HG03097 (cell line): ENCODE data around the gene TFPT.
"Not testable (repeated sequence)": the region's sequence is repeated elsewhere in the genome, so short reads cannot be mapped to it uniquely, and the experiment has no call there.

Experiments
- ATAC-seq: cut with Tn5 transposase; IDR thresholded peaks from one replicate; pipeline ENCODE4 v1.9.1; 2021; ENCODE audit not compliant: unreplicated experiment, low FRiP score

The TFPT gene

DNA sequence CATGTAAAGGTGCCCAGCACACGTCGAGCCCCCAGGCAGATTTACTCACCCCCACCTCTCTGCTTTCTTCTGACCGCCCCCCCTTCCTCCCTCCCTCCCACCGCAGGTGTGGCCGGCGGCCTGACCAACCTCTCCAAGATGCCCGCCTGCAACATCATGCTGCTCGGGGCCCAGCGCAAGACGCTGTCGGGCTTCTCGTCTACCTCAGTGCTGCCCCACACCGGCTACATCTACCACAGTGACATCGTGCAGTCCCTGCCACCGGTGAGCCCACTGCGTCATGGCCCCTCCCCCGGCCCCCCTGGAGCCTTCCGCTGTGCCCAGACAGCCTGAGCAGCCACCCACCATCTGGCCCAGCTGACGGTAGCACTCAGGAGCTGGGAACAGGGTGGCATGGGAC lies 8.9 kb upstream of the TFPT start:
- no peak for ATAC-seq

DNA sequence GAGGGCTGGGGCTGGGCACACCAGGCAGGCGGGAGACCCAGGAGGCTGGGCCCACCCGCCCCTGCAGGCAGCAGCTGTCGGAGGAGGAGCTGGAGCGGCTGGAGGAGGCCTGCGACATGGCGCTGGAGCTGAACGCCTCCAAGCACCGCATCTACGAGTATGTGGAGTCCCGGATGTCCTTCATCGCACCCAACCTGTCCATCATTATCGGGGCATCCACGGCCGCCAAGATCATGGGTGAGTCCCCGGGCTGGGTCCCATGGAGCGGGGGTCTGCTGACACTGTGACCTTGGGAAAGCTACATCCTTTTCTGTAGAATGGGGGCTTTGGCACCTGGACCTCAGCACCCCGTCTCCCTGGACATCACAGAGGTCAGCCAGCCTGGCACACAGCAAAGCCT lies 8.2 kb upstream of the TFPT start:
- ATAC-seq, result no peak

DNA sequence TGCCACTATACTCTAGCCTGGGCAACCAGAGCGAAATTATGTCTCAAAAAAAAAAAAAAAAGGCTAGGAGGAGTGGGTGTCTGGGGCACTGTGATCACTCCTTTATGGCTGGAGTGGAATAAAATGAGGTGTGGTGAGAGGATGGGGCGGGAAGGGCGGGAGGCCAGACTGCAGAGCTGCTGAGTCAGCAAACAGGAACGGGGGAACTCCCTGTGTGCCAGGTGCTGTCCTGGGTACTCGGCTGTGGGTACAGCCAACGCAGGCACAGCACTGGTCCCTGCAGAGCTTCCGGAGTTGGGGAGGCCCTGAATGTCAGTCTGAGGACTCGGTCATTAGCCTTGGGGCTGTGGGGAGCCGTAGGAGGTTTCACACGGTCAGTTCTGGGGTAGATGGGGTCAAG lies 5.8 kb upstream of the TFPT start:
- ATAC-seq, result no peak

DNA sequence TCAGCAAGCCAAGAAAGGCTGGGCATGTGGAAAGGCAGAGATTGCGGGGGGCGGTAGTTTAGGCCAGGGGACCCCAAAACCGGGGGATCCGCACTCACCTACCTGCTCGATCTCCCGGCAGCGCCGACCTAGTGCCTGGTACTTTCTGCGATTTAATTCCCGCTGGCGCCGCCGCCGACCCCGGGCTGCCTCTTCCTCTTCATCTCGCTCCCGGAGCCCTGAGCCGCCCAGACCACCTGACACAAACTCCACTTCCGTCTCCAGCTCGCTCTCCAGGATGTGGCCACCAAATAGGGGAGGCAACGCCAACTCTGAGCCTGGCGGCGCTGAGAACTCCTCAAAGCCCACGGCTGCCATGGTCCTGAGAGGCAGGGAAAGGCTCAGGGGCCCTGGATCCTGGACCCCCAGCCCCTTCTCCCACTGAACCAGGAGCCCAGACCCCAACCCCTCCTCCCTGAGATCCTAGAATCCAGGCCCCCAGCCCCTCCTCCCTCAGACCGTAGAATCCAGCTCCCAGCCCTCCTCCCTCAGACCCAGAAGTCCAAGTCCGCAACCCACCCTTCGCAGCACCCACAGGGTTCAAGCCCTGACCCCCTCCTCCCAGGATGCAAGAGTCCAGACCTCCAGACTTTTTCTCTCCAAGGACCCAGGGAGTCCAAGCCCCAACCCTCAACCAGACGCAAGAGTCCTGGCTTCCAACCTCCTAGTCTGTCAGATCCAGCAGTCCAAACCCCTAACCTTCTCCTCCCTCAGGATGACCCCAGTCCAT lies 933 bp downstream of the TFPT start:
- ATAC-seq, result no peak

DNA sequence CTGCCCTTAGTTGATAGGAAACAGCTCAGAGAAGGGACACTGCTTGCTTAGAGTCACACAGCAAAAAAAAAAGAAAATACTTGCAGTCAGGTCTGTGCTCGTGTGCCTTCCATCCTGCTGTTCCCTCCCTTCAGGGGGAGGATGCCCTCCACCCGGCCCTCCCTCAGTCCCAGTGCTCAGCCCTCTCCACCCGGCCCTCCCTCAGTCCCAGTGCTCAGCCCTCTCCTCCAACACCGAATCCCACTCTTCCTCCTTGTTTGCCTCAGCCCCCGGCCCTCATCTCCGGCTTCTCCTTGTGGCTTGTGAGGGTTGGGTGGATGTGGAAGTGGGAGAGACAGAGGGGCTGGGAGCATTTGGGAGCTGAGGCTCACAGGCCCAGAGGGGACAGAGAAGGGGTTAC lies 5.8 kb downstream of the TFPT start:
- ATAC-seq, result no peak

DNA sequence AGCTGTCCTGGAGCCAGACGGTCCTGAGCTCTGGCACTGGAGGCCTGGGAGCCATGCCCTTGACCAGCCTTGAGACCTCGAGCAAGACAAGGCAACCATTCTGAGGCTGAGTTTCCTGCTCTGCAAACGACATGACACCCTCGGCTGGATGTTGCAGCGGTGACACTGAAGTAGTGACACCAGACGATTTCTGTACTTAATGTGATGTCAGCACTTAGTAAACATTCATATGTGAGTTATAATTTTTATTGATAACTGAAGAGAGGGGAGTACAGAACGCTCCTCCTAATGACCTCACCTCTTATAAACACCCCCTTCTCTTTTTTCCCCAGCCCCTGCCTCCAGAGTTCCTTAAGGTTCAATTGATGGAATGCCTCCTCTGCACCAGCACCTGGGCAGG lies 7.0 kb downstream of the TFPT start:
- ATAC-seq, result no peak

DNA sequence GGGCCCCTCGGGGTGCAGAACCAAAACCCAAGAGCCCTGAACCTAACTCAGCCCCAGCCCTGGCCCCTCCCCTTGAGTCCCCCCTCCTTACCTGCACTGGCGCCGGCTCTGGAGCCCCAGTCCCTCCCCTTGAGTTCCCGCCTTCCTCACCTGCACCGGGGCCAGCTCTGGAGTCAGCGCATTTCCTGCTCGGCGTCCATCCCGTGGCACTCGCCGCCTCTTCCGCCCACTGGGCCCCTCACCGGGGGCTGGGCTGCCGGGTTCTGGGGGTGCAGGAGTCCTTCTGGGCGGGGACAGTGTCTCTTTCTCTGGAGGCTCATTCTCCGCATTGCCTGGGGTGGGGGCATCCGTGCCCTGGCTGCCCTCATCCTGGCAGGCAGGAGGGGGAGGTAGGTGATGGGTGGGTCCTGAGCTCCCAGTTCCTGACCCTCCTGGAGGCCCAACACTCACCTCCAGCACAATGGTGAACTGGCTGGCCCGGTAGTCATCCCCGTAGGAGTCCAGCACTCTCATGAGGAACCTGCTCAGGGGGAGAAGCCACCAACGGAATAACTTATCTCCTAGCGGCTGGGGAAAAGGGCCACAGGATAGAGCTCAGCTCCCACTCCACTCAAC lies 7.5 kb downstream of the TFPT start:
- ATAC-seq, result no peak

DNA sequence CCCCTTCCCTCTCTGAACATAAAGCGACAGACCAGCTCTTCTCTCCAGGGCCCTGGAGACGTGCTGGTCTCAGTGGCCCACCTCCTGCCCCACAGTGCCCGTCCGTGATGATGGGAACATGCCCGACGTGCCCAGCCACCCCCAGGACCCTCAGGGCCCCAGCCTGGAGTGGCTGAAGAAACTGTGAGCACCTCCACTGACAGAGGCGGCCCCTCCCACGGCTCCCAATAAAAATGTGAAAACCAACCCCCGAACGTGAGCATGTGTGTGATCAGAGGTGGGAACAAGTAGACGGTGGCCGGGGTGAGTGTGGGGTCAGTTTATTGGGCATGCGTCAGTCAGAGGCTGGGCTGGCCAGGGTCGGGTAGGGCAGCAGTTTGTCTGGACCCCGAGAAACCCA lies 8.7 kb downstream of the TFPT start:
- no peak for ATAC-seq

DNA sequence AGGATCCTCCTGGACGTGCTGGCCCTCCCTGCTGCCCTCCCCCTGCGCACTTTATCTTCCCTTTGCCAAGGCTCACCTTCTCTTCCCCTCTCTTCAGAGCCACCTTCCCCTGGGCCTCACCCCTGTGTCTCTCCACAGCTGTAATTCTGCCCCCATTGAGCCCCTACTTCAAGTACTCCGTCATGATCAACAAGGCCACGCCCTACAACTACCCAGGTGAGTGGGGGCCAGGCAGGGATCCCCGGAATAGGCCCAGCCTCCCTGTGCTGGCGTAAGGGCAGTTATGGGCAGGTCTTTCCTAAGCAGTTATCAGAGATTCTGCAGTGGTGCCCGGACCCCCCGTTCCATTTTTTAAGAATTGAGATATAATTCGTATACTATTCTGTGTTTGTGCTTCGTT lies 9.7 kb downstream of the TFPT start:
- no peak for ATAC-seq

DNA sequence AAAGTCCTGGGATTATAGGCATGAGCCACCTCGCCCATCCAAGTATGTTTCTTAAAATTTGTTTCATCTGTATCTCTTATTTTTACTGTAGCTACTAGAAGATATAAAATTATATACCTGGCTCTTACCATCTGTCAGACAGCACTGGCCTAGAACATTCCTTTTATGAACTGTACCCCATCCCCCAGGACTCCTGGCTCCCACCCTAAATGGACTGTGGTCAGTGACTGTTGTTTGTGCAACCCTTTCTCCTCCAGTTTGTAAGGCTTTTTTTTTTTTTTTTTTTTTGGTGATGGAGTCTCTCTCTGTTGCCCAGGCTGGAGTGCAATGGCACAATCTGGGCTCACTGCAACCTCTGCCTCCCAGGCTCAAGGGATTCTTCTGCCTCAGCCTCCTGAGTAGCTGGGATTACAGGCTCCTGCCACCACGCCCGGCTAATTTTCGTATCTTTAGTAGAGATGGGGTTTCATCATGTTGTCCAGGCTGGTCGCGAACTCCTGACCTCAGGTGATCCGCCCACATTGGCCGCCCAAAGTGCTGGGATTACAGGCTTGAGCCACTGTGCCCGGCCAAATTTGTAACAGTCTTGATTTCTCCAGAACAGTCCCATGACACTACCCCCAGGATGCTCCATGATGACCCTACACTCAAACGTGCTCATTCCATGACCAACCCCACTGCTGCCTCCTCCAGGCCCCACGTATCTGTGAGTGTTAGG lies 10.3 kb downstream of the TFPT start:
- no peak for ATAC-seq

DNA sequence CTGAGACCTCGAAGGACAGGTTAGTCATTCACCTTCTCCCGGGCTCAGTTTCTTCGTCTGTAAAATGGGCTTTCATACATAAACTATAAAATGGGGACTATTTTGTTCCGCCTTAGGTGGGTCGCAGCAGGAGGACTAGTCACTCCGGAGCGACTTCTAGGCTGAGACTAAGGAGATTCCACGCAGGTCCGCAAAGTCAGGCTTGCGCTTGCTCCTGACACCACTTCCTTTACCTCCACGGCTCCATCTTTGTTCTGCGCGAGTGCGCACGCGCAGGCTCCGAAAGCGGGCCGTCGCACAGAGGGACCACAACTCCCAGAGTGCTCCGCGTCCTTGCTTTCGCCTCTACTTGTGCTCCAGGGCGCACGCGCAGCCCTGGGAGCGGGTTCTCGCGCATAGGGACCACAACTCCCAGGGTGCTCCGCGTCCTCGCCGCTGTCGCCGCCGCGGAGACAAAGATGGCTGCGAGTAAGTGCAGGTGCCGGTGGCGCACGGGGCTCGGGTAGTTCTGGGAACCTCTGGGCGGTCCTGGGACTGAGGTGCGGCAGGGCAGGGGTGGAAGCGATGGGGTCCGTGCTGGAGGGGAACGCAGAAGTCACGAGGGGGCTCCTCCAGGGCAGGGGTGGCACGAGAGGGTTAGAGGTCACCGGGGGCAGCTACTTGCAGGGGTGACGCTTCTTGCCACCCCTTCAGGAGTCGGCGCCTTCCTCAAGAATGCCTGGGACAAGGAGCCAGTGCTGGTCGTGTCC lies 12.9 kb downstream of the TFPT start, which contains the start of gene NDUFA3:
NDUFA3 (plus strand) TSS at position 435 of the 749 bp plus-strand sequence; CDS start at position 459, 24 bp downstream.
- ATAC-seq, result peak; percentile 91

DNA sequence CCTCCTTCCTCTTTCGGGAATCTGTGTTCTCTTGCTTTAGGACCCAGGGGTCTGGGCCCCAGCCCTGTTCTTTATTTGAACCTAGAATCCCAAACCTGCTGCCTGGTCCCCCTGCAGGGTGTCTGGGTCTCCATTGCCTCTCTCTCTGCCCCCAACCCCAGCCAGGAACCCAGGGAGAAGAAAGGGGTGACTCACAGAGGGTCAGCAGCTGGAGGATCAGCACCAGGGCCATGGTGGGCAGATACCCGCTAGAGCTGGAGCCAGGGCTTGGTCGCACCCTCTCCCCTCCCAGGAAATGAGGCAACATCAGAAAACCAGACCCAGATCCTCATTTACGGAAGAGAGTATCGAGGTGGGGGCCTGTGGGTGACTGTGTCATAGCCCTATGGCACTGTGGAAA lies 14.9 kb downstream of the TFPT start, which contains the start of gene OSCAR:
OSCAR (minus strand) TSS at position 243 of the 400 bp plus-strand sequence; CDS start at position 232, 11 bp downstream.
- ATAC-seq, result no peak

DNA sequence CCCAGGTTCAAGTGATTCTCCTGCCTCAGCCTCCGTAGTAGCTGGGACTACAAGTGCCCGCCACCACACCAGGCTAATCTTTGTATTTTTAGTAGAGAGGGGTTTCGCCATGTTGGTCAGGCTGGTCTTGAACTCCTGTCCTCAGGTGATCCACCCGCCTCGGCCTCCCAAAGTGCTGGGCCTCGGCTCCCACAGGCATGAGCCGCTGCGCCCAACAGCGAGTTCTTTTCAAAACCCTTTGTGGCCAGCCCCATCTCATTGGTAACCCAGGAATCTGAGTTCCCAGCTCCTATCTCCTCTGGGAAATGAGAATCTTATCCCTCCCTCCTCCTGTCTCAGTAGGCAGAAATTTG lies 15.6 kb downstream of the TFPT start:
- not testable (repeated sequence) for ATAC-seq

DNA sequence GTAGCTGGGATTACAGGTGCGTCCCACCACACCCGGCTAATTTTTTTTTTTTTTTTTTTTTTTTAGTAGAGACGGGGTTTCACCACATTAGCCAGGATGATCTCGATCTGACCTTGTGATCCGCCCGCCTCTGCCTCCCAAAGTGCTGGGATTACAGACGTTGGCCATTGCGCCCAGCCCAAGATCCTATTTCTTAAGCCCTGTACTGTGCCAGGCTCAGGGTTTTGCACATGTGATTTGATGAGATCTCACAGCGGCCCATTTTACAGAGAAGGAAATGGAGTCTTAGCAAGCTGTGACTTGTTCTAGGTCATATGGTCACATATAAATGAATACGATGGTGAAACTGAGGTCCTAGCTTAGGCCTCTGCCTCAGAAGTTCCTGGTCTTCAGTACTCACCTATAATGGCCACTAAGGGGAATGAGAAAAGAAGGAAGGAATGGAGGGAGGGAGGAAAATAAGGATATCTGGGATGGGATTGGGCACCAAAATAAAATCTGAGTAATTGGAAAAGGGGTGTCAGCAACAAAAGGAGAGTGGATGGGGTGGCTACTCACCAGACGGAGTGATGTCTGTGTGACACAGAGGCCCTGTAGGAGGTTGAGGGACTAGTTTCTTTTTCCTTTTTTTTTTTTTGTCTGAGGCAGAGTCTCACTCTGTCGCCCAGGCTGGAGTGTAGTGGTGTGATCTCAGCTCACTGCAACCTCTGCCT lies 16.1 kb downstream of the TFPT start:
- no peak for ATAC-seq

DNA sequence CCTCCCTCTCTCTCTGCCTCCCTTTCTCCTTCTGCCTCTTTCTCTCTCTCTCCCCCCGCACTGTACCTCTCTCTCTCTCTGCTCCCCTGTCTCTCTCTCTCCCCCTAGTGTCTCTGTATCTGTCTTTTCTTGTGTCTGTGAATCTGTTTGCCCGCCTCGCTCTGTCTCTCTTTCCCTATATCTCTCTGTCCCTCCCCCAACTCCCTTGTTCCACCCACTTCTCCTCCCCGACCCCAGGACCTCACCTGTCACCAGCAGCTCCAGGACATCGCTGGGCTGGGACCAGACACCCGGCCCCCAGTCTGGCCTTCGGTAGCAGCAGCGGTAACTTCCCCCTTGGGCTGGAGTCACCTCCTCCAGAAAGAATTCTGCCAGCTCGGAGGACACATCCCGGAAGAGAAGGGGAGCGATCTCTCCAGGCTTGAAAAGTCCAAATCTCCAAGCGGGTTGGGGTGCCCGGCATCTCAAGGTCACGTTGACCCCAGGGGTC lies 18.8 kb downstream of the TFPT start:
- ATAC-seq, result no peak

DNA sequence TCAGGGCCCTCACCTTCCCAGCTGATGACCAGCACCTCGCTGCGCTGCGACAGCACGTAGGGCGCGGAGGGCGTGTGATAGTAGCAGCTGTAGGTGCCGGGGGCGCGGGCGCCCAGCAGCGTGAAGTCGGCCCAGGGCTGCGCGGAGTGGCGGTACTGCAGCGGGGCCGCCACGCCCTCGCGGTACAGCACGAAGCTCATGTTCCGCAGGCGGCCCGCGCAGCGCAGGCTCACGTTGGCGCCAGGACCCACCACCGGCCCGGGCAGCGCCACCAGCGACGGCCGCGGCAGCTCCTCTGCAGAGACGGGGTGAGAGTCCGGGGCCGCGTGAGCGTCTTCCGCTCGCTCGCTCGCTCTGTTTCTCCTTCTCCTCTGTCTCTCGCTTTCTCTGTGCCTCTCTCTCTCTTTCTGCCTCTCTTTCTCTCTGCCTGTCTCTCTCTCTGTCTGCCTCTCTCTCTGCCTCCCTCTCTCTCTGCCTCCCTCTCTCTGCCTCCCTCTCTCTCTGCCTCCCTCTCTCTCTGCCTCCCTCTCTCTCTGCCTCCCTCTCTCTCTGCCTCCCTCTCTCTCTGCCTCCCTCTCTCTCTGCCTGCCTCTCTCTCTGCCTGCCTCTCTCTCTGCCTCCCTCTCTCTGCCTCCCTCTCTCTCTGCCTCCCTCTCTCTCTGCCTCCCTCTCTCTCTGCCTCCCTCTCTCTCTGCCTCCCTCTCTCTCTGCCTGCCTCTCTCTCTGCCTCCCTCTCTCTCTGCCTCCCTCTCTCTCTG lies 19.4 kb downstream of the TFPT start:
- ATAC-seq, result not testable (repeated sequence)

DNA sequence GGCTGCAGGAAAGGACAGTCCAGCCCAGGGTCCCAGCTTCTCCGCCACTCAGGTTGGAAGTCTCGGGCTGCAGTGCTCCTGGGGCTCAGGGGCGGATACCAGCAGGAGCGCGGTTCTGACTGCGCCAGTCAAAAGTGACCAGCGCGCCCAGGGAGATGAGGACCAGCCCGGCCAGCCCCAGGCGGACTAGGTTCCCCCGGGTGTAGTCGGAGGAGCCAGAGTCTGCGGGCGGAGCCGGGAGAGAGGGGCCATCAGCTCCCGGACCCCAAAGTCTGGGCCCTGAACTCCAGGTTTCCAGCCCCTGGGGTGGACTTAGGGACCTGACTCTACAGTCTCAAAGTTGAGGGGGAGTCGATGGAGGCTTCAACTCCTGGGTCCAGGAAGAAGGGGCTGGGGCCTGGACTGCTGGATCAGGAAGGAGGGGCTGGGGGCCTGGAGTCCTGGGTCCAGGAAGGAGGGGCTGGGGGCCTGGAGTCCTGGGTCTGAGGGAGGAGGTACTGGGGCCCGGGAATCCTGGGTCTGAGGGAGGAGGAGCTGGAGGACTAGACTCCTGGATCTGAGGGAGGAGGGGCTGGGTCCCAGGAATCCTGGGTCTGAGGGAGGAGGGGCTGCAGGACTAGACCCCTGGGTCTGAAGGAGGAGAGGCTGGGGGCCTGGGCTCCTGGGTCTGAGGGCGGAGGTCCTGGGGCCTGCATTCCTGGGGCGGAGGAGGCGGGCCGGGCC lies 20.2 kb downstream of the TFPT start:
- no peak for ATAC-seq

DNA sequence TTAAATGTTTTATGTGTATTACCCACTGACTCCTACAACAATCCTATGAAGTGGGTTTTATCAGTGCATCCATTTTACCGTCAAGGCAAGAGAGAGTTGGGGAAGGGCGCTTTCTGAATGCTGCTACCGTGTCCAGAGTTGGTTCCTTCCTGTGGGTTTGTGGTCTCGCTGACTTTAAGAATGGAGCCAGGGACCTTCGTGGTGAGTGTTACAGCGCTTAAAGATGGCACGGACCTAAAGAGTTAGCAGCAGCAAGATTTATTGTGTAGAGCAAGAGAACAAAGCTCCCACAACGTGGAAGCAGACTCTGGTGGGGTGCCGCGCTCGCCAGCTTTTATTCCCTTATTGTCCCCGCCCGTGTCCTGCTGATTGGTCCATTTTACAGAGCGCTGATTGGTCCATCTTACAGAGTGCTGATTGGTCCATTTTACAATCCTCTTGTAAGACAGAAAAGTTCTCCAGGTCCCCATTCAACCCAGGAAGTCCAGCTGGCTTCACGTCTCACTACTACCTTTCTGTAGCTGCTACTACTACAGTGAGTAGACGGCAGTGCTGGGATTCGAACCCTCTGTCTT lies 20.9 kb downstream of the TFPT start:
- ATAC-seq, result no peak
